Muscle layer of colon (tissue), 2 donors: Measurements from ENCODE around the gene SLC39A3.

Experiments used
- H3K27ac ChIP-seq: one replicate; pipeline ENCODE4 v1.7.0; 2013; ENCODE audit warnings: low read depth, mild to moderate bottlenecking, low read length, moderate library complexity
- H3K27me3 ChIP-seq, 2 donors: one replicate each; pipeline ENCODE4 v1.7.0; 2013; ENCODE audit warnings: low read length in 2 of 2, mild to moderate bottlenecking in 2 of 2; ENCODE audit not compliant: insufficient read depth in 2 of 2, control insufficient read depth in 1 of 2
- H3K36me3 ChIP-seq: one replicate; pipeline ENCODE4 v1.7.0; 2013; ENCODE audit warnings: mild to moderate bottlenecking, low read length; ENCODE audit not compliant: insufficient read depth
- H3K4me1 ChIP-seq: one replicate; pipeline ENCODE4 v1.7.0; 2013; ENCODE audit warnings: mild to moderate bottlenecking, low read length; ENCODE audit not compliant: insufficient read depth
- H3K4me3 ChIP-seq, 2 donors: one replicate each; pipeline ENCODE4 v1.7.0; 2013; ENCODE audit warnings: low read length in 2 of 2, low read depth in 1 of 2, mild to moderate bottlenecking in 1 of 2, moderate library complexity in 1 of 2
- H3K9ac ChIP-seq: one replicate; pipeline ENCODE4 v1.7.0; 2013; ENCODE audit warnings: low read length
- H3K9me3 ChIP-seq: one replicate; pipeline ENCODE4 v1.7.0; 2013; ENCODE audit warnings: mild to moderate bottlenecking, low read length
- donor health status: abdominal sarcoma.
- donor health status: Adenocarcinoma of cecum.

The SLC39A3 gene

GRCh38 chr19:2726160-2726855 lies 13.5 kb downstream of the SLC39A3 start:
- no peak overlapping the region for H3K9ac ChIP-seq
- no peak overlapping the region for H3K4me3 ChIP-seq
- H3K27ac ChIP-seq = no peak overlapping the region
- no peaks in the 10 kb centered on the region for H3K9me3 ChIP-seq
- H3K36me3 ChIP-seq = no peaks in the 10 kb centered on the region
- peaks cover 7 to 38% of the 10 kb centered on the region in 2 donors for H3K27me3 ChIP-seq
- H3K4me1 ChIP-seq = peaks cover 14% of the 10 kb centered on the region

- Histone ChIP-seq H3K27ac (no peak overlapping the region), H3K9ac (no peak overlapping the region), H3K4me3 (no peak overlapping the region), H3K9me3 (no peaks in the 10 kb centered on the region), H3K27me3 (peaks cover 16 to 52% of the 10 kb centered on the region in 2 donors), H3K36me3 (no peaks in the 10 kb centered on the region), H3K4me1 (peaks cover 14% of the 10 kb centered on the region)
Measured at GRCh38 chr19:2724148-2724557, 15.7 kb downstream of the SLC39A3 start.

GRCh38 chr19:2723747-2724146 lies 16.1 kb downstream of the SLC39A3 start:
- Histone ChIP-seq H3K27me3 (peaks cover 20 to 56% of the 10 kb centered on the region in 2 donors), H3K27ac (no peak overlapping the region), H3K36me3 (no peaks in the 10 kb centered on the region), H3K9me3 (no peaks in the 10 kb centered on the region), H3K4me1 (peaks cover 14% of the 10 kb centered on the region), H3K4me3 (no peak overlapping the region), H3K9ac (no peak overlapping the region)

- Histone ChIP-seq H3K4me3 (no peak overlapping the region), H3K27ac (no peak overlapping the region), H3K27me3 (peaks cover 20 to 56% of the 10 kb centered on the region in 2 donors), H3K9me3 (no peaks in the 10 kb centered on the region), H3K9ac (no peak overlapping the region), H3K4me1 (peaks cover 14% of the 10 kb centered on the region), H3K36me3 (no peaks in the 10 kb centered on the region)
Measured at GRCh38 chr19:2723345-2723715, 16.5 kb downstream of the SLC39A3 start.

GRCh38 chr19:2722541-2723344 lies 17.1 kb downstream of the SLC39A3 start:
- H3K27ac ChIP-seq = no peak overlapping the region
- H3K9ac ChIP-seq = no peak overlapping the region
- no peak overlapping the region for H3K4me3 ChIP-seq
- H3K36me3 ChIP-seq = no peaks in the 10 kb centered on the region
- peaks cover 20 to 51% of the 10 kb centered on the region in 2 donors for H3K27me3 ChIP-seq
- no peaks in the 10 kb centered on the region for H3K9me3 ChIP-seq
- peaks cover 14% of the 10 kb centered on the region for H3K4me1 ChIP-seq

DNA sequence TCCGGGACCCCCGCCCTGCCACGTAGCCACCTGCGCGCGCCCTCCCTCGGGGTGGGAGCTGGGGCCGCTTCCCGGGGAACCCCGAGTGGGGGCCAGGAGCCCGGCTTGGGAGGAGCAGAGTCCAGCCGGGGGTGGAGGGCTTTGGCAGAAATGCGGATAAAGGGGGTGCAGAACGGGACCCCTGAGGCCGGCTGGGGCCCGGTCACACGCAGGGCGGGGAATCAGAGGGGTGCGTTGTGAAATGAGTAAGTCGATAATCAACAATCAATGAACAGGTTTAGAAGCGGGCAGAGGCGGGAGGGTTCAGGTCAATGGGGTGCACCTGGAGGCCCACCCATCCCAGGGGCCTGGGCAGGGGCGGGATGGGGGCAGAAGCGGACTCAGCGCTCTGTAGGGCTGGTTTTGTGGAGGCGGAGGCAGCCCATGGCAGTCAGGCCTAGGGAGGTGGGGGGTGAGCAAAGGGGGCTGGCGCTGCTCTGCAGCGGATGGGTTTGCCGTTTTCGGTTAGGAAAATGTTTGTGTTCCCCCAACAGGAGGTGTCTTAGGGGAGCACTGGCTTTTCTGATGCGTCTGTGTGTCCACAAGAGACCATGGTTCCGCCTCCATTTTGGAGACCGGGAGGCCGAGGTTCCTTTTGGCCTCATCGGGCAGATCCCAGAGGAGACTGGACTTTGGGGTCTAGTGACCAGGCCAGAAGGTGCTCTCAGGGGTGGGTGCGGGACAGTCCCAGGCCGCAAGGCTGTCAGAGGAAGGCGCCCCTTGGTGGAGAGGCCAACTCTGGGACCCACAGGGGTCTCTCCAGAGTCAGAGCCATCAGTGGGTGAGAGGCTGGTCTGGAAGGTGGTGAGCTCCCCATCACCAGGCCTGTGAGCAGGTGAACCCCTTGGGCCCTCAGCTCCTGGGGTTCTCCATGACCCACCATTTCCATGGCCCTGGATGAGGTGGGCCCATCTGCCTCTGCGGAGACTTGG lies 18.0 kb downstream of the SLC39A3 start:
- H3K36me3 ChIP-seq = no peaks in the 10 kb centered on the region
- no peak overlapping the region for H3K4me3 ChIP-seq
- peaks cover 20 to 42% of the 10 kb centered on the region in 2 donors for H3K27me3 ChIP-seq
- no peak overlapping the region for H3K27ac ChIP-seq
- peaks cover 14% of the 10 kb centered on the region for H3K4me1 ChIP-seq
- no peak overlapping the region for H3K9ac ChIP-seq
- no peaks in the 10 kb centered on the region for H3K9me3 ChIP-seq

DNA sequence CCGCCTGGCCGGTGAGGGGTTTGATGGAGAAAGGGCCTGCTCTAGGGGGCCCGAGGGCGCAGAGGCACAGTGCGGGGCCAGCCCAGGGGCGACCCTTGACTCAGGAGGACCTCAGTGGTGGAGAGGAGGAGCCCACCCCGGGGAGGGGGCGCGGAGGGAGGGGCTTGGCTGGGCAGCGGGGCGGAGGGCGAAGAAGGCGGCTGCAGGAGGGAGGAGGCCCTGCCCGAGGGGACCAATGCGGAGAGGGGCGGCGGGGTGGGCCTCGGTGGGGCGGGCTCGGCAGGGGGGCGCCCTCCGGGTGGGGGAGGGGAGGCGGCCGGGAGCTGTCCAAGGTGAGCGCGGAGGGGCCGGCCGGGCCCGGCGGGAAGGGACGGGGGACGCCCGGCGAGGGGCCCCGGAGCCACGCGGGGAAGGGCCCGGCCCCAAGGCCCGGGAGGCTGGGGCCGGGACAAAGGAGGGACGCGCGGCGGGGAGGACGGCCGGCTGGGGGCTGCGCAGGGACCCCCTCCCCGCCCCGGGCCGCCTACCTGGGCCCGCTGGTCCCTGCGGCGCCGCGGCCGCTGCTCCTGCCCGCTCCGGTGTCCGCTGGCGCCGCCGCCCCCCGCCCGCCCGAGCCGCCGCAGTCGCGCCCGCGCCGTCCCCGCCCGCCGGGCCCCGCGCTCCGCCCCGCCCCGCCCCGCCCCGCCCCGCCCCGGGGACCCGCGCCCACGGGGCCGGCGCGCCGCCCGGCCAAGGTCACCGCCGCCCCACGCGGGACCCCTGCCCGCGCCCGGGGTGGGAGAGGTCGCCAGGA lies 18.8 kb downstream of the SLC39A3 start, which contains the start of gene DIRAS1:
DIRAS1 (minus strand) TSS at position 596 of the 793 bp plus-strand sequence. CDS start 3,566 bp downstream, outside the sequence.
- Histone ChIP-seq H3K27ac (no peak within 1 kb of the TSS), H3K4me3 (no peak within 1 kb of the TSS), H3K4me1 (peaks cover 14% of the 10 kb centered on the region), H3K36me3 (no peaks in the 10 kb centered on the region), H3K9ac (no peak within 1 kb of the TSS), H3K9me3 (no peaks in the 10 kb centered on the region), H3K27me3 (peaks cover 20 to 33% of the 10 kb centered on the region in 2 donors)

DNA sequence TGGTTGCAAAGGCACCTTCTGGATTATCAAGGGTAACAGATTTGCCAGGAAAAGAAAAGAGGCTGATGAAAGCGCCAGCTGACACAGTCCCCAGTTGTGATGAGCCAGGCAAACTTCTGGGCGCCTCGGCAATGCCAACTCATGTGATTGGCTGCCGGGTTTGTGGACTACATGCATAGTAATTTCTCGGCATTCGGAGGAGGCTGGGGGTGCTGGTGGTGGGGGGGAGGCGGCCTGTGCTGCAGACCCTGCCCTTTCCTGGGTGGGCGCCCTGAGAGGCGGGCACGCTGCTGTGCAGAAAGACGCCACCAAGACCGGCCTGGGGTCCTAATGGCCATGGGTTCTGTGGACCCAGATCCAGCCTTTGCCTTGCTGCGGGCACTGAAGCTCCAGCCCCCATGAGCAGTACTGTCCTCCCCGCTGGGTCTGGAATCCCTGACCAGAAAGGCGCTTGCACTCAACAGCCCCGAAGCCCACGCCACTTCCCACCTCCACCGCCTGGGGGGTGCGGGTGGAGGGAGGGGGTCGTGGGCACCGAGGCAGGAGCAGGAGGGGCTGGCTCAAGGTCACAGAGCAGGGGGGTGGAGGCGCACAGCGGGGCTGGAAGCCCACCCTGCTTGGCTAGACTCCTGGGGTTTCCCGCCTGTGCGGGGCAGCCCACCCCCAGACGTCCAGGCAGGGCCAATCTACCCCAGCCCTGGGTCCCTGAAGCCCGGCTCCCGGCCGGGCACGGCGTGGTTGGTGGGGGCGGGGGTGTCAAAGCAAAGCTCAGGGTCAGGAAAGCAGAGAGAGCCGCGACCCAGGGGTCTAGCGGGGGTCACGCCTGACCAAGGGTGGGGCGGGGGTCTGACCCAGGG lies 19.7 kb downstream of the SLC39A3 start:
- Histone ChIP-seq H3K27me3 (peaks cover 20 to 36% of the 10 kb centered on the region in 2 donors), H3K9ac (no peak overlapping the region), H3K4me3 (no peak overlapping the region), H3K9me3 (peaks cover 8% of the 10 kb centered on the region), H3K4me1 (peaks cover 14% of the 10 kb centered on the region), H3K27ac (no peak overlapping the region), H3K36me3 (no peaks in the 10 kb centered on the region)

- Histone ChIP-seq H3K27ac (no peak overlapping the region), H3K4me3 (no peak overlapping the region), H3K9ac (no peak overlapping the region), H3K36me3 (no peaks in the 10 kb centered on the region), H3K4me1 (peaks cover 14% of the 10 kb centered on the region), H3K9me3 (peaks cover 8% of the 10 kb centered on the region), H3K27me3 (peaks cover 20 to 36% of the 10 kb centered on the region in 2 donors)
Measured at GRCh38 chr19:2719232-2719735, 20.5 kb downstream of the SLC39A3 start.
